Choroid plexus epithelial cell (primary cell): ENCODE results near the gene BFSP1.

Experiments
- DNase-seq: peaks from one replicate; pipeline ENCODE4 v3.0.0-alpha.2; 2010; ENCODE audit warnings: low read depth
- H3K4me3 ChIP-seq: 2 replicates; pipeline ENCODE4 v1.5.1; 2011; ENCODE audit warnings: low read depth, mild to moderate bottlenecking, control low read depth, low read length, moderate library complexity
- TF ChIP-seq, protein P1 (sequence below): conservative IDR thresholded peaks from 2 replicates; pipeline ENCODE4 v1.5.1; 2011; ENCODE audit warnings: low read depth, mild to moderate bottlenecking, control low read depth, inconsistent platforms, low read length, moderate library complexity

BFSP1 gene

GRCh38 chr20:17571153-17571527 is 40.0 kb upstream of the BFSP1 start:
- peak; percentile 40 for DNase-seq

GRCh38 chr20:17570347-17571152 is 39.4 kb upstream of the BFSP1 start:
- TF ChIP-seq, protein P1, sequence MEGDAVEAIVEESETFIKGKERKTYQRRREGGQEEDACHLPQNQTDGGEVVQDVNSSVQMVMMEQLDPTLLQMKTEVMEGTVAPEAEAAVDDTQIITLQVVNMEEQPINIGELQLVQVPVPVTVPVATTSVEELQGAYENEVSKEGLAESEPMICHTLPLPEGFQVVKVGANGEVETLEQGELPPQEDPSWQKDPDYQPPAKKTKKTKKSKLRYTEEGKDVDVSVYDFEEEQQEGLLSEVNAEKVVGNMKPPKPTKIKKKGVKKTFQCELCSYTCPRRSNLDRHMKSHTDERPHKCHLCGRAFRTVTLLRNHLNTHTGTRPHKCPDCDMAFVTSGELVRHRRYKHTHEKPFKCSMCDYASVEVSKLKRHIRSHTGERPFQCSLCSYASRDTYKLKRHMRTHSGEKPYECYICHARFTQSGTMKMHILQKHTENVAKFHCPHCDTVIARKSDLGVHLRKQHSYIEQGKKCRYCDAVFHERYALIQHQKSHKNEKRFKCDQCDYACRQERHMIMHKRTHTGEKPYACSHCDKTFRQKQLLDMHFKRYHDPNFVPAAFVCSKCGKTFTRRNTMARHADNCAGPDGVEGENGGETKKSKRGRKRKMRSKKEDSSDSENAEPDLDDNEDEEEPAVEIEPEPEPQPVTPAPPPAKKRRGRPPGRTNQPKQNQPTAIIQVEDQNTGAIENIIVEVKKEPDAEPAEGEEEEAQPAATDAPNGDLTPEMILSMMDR, result no peak
- peak overlapping the region; percentile 90 for H3K4me3 ChIP-seq
- DNase-seq, result peak; percentile 52

More at GRCh38 chr20:17571153-17571527, 40.0 kb upstream of the BFSP1 start:
- TF ChIP-seq, protein P1, result no peak
- peak overlapping the region; percentile 90 for H3K4me3 ChIP-seq

- TF ChIP-seq, protein P1, result no peak
- peak within 1 kb of the TSS; percentile 90 for H3K4me3 ChIP-seq
- peak; percentile 95 for DNase-seq
Observed at GRCh38 chr20:17569616-17570346, 38.6 kb upstream of the BFSP1 start, which contains the start of gene DSTN. Gene DSTN, plus strand, starts transcription at chr20:17570075. Its CDS starts 134 bp downstream, at chr20:17570209.

- peak overlapping the region; percentile 90 for H3K4me3 ChIP-seq
- DNase-seq, result peak; percentile 89
- TF ChIP-seq, protein P1, result no peak
Observed at GRCh38 chr20:17568972-17569521, 37.9 kb upstream of the BFSP1 start.

GRCh38 chr20:17568045-17568788 is 37.0 kb upstream of the BFSP1 start:
- no peak for DNase-seq
- TF ChIP-seq, protein P1, result no peak
- peak overlapping the region; percentile 90 for H3K4me3 ChIP-seq

- TF ChIP-seq, protein P1, result no peak
- no peak for DNase-seq
- H3K4me3 ChIP-seq, result no peak overlapping the region
Observed at GRCh38 chr20:17566345-17566744, 35.2 kb upstream of the BFSP1 start.
